A673 (cell line): Measurements from ENCODE around the gene URB1. TPM values are rescaled to one million over a fixed set of nuclear protein-coding genes. Genes with fewer than 3 reads are reported as not detected.

Experiments used
- BruUV-seq: library from RNA; stranded (reverse); fragments of 400-500 nt; replicated peaks from 2 replicates; lab custom pipeline; 2021; lab: Mats Ljungman, UMichigan
- CTCF ChIA-PET: fragments of 300-600 bp; sonication (Branson Sonifier 250); formaldehyde crosslinking; loops from one replicate; lab custom pipeline; 2022; ENCODE audit warnings: antibody characterized with exemption; lab: Charles Lee
- POLR2A ChIA-PET: fragments of 300-600 bp; sonication (Branson Sonifier 250); formaldehyde crosslinking; loops from one replicate; lab custom pipeline; 2022; ENCODE audit warnings: antibody characterized with exemption; ENCODE audit not compliant: low non-redundant PET; lab: Charles Lee
- DNase-seq: peaks from one replicate; pipeline ENCODE4 v3.0.0-alpha.2; 2015; ENCODE audit warnings: low spot score
- H3K27ac ChIP-seq: fragments of 200-600 bp; sonication (generic); 2 replicates; pipeline ENCODE4 v1.5.1; 2016; ENCODE audit warnings: mixed run types, low read depth, mild to moderate bottlenecking, mixed read lengths, antibody characterized with exemption, low read length; ENCODE audit not compliant: poor library complexity, severe bottlenecking
- H3K27me3 ChIP-seq: fragments of 200-600 bp; sonication (generic); replicated peaks from 2 replicates; pipeline ENCODE4 v1.6.1; 2017; ENCODE audit warnings: mixed run types, low read depth, mild to moderate bottlenecking, mixed read lengths, antibody characterized with exemption, low read length; ENCODE audit not compliant: insufficient read depth, poor library complexity
- H3K36me3 ChIP-seq: fragments of 200-600 bp; sonication (generic); 2 replicates; pipeline ENCODE4 v1.6.1; 2016; ENCODE audit warnings: mixed run types, mild to moderate bottlenecking, mixed read lengths, antibody characterized with exemption, low read length; ENCODE audit not compliant: insufficient read depth, poor library complexity, severe bottlenecking
- H3K4me1 ChIP-seq: fragments of 200-600 bp; sonication (generic); 2 replicates; pipeline ENCODE4 v1.6.1; 2017; ENCODE audit warnings: mixed run types, mild to moderate bottlenecking, mixed read lengths, antibody characterized with exemption, low read length; ENCODE audit not compliant: insufficient read depth, poor library complexity, severe bottlenecking
- H3K4me3 ChIP-seq: fragments of 200-600 bp; sonication (generic); 2 replicates; pipeline ENCODE4 v1.5.1; 2016; ENCODE audit warnings: low read depth, mixed run types, mild to moderate bottlenecking, mixed read lengths, low read length; ENCODE audit not compliant: poor library complexity, severe bottlenecking
- H3K9me3 ChIP-seq: fragments of 200-600 bp; sonication (generic); 2 replicates; pipeline ENCODE4 v1.6.1; 2016; ENCODE audit warnings: mixed run types, low read depth, mild to moderate bottlenecking, mixed read lengths, antibody characterized with exemption, low read length; ENCODE audit not compliant: poor library complexity, severe bottlenecking
- EZH2 ChIP-seq: fragments of 200-600 bp; sonication (generic); IDR thresholded peaks from 2 replicates; pipeline ENCODE4 v1.6.1; 2017; ENCODE audit warnings: borderline replicate concordance, low read depth, mild to moderate bottlenecking, mixed read lengths, antibody characterized with exemption, low read length; ENCODE audit not compliant: poor library complexity, severe bottlenecking
- intact Hi-C: fragments of 100-400 bp; cut with micrococcal nuclease; formaldehyde crosslinking; loops from one replicate; pipeline ENCODE4 v1.10.0; 2022; ENCODE audit not compliant: unreplicated experiment
- total RNA-seq: library from RNA; stranded (reverse); gene quantifications from 2 replicates; pipeline ENCODE4 v1.2.3, GENCODE V29; 2021
- TF ChIP-seq, protein P1 (sequence below): fragments of 300-800, 200-600 bp; sonication (generic); conservative IDR thresholded peaks from 2 replicates; pipeline ENCODE4 v1.5.1; 2017; ENCODE audit warnings: low read depth, mild to moderate bottlenecking, antibody characterized with exemption, low read length, moderate library complexity, mixed read lengths

The URB1 gene
- total RNA-seq, 1 experiment from 2014 or later, result 30.5 TPM

DNA sequence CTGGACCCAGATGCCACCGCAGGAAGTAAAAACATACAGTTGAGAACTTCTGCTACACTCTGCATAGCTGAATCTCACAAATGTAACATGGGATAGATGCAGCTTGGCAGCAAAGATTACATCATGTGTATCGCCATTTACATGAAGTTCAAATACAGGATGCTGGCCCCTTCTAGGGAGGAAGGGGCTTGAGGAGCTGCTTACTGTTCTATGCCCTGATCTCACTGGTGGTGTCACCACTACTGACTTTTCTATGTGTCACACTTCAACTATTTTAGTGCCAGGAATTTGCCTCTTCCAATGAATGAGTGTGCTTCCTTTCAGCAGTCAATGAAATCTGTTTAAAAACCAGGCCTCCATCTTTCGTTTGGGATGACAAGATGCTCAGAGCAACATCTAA, 63.0 kb downstream of the URB1 start:
- no peak overlapping the region for H3K4me3 ChIP-seq
- H3K36me3 ChIP-seq, result peaks cover 88% of the 10 kb centered on the region
- TF ChIP-seq, protein P1, sequence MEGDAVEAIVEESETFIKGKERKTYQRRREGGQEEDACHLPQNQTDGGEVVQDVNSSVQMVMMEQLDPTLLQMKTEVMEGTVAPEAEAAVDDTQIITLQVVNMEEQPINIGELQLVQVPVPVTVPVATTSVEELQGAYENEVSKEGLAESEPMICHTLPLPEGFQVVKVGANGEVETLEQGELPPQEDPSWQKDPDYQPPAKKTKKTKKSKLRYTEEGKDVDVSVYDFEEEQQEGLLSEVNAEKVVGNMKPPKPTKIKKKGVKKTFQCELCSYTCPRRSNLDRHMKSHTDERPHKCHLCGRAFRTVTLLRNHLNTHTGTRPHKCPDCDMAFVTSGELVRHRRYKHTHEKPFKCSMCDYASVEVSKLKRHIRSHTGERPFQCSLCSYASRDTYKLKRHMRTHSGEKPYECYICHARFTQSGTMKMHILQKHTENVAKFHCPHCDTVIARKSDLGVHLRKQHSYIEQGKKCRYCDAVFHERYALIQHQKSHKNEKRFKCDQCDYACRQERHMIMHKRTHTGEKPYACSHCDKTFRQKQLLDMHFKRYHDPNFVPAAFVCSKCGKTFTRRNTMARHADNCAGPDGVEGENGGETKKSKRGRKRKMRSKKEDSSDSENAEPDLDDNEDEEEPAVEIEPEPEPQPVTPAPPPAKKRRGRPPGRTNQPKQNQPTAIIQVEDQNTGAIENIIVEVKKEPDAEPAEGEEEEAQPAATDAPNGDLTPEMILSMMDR, result no peak
- no peak for TF ChIP-seq EZH2
- H3K27ac ChIP-seq, result no peak overlapping the region
- peaks cover 4% of the 10 kb centered on the region for H3K4me1 ChIP-seq
- BruUV-seq, result no TSS peak
- DNase-seq, result no peak
- no peaks in the 10 kb centered on the region for H3K27me3 ChIP-seq
- POLR2A ChIA-PET, result no interaction called here
- CTCF ChIA-PET, result no interaction called here
- intact Hi-C loops, result no loop called here
- no peaks in the 10 kb centered on the region for H3K9me3 ChIP-seq

DNA sequence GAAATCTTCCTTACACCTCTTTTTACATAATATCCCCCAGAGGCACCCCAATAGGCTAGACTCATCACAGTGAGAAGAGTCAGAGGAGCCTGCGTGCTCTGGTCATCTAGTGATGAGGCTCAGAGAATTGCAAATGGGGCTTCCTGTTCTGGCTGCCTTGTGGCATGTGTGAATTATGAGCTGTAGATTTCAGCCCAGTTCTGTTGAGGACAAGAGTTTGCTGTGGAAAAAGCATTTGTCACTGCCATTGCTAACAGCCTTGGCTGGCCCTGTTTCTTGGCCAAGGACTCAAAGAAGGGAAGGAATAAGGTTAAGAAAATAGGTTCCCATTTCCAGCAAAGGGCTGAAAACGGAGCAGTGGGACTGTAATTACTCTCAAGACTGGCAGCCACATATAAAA, 63.5 kb downstream of the URB1 start:
- H3K4me1 ChIP-seq, result peaks cover 4% of the 10 kb centered on the region
- no TSS peak for BruUV-seq
- no peak overlapping the region for H3K4me3 ChIP-seq
- CTCF ChIA-PET, result no interaction called here
- TF ChIP-seq, protein P1, result no peak
- no peak for TF ChIP-seq EZH2
- no peak overlapping the region for H3K27ac ChIP-seq
- POLR2A ChIA-PET, result no interaction called here
- intact Hi-C loops, result no loop called here
- no peaks in the 10 kb centered on the region for H3K9me3 ChIP-seq
- no peaks in the 10 kb centered on the region for H3K27me3 ChIP-seq
- peaks cover 88% of the 10 kb centered on the region for H3K36me3 ChIP-seq
- DNase-seq, result no peak

DNA sequence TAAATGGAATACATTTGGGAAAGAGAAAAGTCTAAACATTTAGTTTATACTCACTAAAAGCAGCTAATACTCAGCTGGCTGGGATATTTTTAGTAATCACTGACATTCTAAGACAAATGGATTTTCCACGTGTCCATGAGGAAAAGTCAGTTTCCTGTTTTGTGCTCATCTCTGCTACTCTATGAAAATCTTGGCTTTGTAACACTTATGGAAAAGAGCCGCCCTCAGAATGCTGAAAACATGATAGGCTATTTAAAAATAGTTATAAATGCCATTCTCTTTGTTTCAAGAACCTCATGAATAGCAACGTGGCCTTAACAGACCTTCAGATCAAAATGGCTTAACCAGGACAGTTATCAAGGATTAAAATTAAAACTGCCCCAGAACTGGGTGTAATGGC, 64.2 kb downstream of the URB1 start:
- CTCF ChIA-PET, result no interaction called here
- DNase-seq, result peak; percentile 21
- H3K27me3 ChIP-seq, result no peaks in the 10 kb centered on the region
- TF ChIP-seq EZH2, result no peak
- TF ChIP-seq, protein P1, result no peak
- H3K4me1 ChIP-seq, result peaks cover 4% of the 10 kb centered on the region
- intact Hi-C loops, result no loop called here
- H3K27ac ChIP-seq, result peak overlapping the region; percentile 33
- H3K36me3 ChIP-seq, result peaks cover 88% of the 10 kb centered on the region
- POLR2A ChIA-PET, result no interaction called here
- H3K9me3 ChIP-seq, result no peaks in the 10 kb centered on the region
- H3K4me3 ChIP-seq, result no peak overlapping the region
- BruUV-seq, result no TSS peak
